ENCODE results near the gene KANSL1.
A peak's percentile ranks its signal among the peaks of the same experiment; 100 is the strongest.
"Not testable (repeated sequence)": the region's sequence is repeated elsewhere in the genome, so short reads cannot be mapped to it uniquely, and the experiment has no call there.

The KANSL1 gene

GRCh38 chr17:46108550-46109110 lies 84.6 kb downstream of the KANSL1 start:
- DNase-seq: no peak

DNA sequence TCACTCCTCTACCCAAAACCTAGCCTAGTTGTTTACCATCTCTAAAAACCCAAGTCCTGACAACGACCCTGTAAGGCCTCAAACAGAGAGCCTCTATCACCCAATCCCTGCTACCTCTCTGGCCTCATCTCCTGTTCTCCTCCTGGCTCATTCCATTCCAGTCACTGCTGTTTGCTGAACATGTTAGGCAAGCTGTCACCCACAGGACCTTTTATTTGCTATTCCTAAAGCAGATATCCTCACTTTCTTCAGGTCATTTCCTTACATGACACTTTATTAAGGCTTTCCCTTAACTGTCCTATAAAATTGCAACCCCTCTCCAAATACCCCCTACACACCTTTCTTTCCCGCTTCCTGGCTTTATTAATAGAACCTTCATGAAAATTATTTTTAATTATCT lies 85.1 kb downstream of the KANSL1 start:
- DNase-seq: no peak

DNA sequence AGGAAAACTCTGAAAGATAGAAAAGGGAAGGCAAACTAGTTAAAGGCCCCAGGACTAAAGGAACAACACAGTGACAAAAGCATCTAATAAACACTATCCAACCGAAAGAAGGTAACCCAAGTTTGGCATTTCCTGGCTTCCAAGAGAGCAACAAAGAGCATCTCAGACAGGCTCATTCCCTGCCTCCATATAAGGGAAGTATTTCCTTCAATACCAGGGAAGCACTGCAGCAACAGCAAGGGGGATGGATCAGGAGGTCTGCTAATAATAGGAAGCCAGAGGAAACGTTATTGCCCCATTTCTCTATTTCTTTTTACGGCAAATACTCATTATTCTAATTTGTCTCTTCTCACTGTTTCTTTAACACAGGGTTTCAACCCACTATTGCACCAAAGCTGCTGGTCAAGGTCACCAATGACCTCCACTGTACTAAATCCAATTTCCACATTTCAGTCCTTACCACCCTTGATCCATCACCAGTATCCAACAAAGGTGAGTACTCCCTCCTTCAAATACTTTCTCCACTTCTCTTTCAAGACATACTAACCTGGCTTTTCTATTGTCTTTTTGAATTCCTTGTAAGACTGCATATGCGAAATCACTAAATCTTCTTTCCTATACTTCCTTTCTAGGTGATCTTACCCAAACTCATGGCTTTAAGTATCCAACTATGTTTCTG lies 86.1 kb downstream of the KANSL1 start:
- DNase-seq: peak; percentile 18 to 46 (median 29)

DNA sequence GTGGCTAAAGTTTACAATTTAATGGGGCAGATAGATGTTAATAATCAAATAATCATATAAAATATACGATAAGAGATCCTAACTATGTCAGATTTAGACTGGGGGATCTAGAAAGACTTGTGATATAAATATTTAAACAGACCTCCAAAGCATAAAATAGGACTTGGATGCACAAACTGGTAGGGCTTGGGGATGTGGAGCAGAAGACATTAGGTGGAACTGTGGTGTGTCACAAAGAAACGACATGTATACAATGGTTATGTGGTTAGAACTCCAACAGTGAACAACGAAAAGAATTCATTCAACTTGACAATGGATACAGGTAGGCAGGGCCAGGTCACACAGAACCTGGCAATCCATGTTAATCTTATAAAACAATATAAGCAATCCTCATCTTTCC lies 90.4 kb downstream of the KANSL1 start:
- DNase-seq: not testable (repeated sequence)

DNA sequence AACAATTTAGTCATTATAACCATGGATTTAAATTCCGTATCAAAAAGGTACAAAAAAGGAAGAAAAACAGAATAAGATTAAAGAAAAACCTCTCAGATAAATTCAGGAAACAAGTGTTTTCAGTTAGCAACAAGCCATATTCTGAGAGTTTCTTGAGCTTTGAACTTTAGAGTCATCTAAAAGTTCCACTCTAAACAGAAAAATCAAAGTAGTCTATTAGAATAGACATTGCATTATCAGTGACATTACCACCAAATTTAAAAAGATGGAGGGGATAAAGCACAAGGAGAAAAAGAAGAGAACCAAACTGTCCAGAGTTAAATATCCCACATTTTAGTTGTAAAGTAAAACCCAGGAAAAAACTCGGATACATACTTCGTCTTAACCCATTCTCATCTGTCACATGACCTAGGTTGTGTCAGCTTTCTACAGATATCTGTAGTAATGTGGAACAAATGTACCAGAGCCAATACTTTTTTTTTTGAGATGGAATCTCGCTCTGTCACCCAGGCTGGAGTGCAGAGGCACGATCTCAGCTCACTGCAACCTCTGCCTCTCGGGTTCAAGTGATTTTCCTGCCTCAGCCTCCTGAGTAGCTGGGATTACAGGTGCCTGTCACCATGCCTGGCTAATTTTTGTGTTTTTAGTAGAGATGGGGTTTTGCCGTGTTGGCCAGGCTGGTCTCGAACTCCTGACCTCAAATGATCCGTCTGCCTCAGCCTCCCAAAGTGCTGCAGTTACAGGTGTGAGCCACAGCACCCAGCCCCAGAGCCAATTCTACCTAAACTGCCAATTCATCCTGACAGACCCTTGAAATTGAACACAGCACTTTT lies 91.2 kb downstream of the KANSL1 start:
- DNase-seq: not testable (repeated sequence)

- no peak for DNase-seq
Observed at GRCh38 chr17:46100590-46100989, 92.6 kb downstream of the KANSL1 start.

DNA sequence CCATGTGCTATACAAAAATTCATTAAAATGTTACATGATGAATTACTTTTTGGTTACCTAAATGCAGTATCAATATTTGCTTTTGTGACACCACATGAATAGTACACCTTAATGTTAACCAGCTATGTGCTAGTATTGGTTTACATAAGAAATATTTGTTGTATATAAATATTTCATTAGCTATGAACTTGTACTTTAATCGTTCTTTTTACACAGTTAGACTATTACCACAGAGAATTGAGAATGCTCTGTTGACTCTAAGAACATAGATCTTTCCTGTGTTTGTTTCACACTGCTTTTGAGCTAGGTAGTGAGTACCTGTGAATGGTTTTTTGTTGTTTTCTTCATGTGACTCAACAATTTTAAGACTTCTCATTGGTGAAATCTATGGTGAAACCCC lies 93.4 kb downstream of the KANSL1 start:
- DNase-seq: no peak

- no peak for DNase-seq
Observed at GRCh38 chr17:46097497-46097896, 95.7 kb downstream of the KANSL1 start.

DNA sequence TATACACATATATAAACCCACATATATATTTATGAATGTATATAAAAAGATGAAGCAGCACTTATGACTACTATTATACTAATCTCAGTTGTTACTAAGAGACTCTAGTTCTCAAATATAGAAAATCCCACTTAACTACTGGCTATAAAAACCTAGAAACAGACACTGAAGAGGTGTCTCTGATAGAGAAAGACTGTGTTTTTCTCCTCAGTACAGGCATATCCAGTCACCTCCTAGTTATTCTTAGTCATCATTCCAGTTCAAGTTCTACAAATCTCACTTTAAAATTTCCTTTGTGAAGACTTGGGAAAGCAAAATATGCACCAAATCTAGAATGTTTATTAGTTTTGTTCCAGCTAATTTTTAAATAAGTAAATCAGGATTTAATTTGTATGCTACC lies 100.2 kb downstream of the KANSL1 start:
- no peak for DNase-seq

DNA sequence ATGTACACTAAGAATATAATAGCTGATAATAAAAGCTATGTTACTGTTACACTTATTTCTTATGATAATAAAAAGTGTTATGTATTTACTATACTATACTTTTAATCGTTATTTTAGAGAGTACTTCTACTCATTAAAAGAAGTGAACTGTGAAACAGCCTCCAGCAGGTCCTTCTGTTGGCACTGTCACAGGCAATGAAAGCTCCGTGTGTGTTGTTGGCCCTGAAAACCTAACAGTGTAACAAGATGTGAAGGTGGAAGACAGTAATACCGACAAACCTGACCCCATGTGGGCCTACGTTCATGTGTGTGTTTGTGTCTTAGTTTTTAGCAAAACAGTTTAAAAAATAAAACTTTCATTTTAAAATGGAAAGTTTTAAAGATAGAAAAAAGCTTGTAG lies 102.4 kb downstream of the KANSL1 start:
- no peak for DNase-seq

- no peak for DNase-seq
Observed at GRCh38 chr17:46089389-46089965, 103.8 kb downstream of the KANSL1 start.

DNA sequence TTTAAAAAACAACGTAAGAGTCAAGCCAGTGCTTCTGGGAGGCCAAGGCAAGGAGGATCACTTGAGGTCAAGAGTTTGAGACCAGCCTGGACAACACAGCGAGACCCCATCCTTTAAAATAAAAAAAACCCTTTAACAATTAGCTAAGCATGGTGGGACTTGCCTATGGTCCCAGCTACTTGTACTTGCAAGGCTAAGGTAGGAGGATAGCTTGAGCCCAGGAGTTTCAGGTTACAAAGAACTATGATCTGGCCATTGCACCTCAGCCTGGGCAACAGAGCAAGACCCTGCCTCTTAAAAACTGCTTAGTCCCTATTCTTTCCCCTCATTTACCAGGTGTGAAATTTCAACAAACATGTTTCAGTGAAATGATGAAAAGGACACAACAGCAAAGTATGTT lies 104.6 kb downstream of the KANSL1 start:
- no peak for DNase-seq

DNA sequence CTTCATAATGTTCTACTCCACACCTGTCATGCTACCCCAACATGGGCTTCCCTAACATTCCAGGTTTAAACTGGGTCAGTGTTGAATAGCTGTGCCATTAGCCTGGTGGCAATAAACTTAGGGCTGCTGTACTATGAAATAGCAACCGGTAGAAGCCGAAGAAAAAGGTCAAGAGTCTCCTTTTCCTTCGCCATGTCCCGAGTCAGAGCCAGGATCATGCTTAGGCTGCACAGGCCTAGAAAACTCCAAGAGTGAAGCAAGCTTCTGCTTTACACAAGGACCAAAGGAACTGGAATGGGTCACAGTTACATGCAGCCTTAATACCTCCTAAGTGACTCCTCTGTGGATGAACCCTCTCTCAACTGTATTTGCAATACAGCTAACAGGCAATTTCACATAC lies 105.4 kb downstream of the KANSL1 start:
- not testable (repeated sequence) for DNase-seq

DNA sequence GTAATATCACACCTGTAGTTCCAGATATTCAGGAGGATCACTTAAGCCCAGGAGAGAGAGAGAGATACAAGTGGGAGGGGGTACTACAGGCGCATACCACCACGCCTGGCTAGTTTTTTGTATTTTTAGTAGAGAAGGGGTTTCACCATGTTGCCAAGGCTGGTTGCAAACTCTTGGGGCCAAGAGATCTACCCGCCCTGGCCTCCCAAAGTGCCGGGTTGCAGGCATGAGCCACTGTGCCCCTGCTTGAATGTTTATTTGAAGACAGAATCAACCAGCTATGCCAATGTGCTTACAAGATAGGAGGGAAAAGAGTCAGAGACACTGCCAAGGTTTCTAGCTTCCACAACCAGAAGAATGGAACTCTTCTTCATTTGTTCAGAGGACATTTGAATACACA lies 106.4 kb downstream of the KANSL1 start:
- no peak for DNase-seq

GRCh38 chr17:46085522-46085921 lies 107.7 kb downstream of the KANSL1 start:
- DNase-seq: no peak

GRCh38 chr17:46082257-46082656 lies 111.0 kb downstream of the KANSL1 start:
- no peak for DNase-seq

DNA sequence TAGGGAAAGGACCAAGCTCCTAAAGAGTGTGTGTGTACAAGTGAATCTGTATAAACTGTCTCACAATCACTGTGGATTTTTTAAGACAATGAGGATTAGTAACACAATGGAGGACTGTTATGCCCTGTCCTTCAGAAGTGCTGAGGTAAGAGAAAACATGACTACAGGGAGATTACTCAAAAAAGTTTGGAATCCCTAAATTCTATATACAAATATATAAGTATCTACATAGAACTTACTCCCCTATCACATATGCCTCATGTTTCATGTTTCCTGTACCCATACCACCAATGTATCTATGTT lies 112.3 kb downstream of the KANSL1 start:
- DNase-seq: no peak

DNA sequence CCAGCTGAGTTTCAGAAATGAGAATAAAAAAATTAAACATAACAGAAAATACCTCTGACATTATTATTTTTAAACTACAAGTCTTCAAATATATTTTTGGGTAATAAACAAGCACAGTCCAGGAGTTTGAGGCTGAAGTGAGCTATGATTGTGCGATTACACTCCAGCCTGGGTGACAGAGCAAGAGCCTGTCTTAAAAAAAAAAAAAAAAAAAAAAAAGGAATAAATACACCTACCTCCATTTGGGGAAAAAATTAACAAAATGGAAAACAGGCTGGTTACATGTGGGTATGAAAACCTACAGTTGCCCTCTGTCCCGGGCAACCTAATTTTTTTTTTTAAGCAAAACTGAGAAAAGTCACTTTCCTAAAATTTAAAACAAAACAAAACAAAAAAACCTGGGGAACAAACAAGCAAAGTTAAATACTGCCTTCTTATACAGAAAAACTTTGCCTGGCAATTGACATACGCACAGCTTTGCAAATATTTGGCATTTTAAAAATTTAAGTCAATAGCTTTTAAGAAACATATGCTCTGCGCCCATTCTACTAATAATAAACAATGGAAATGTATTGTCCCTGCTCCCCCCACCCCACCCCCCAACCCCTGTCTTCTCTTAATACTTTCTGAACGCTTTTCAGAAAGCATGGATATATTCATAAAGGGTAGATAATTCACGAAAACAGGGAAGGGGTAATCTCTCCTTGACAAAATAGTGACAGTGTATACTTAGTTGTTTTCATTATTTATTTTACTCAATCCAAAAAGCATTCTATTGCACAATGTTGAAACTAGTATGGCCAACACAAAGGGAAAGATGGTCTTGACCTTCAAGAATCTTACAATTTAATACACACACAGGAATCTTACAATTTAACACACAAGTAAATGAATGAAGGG lies 112.9 kb downstream of the KANSL1 start:
- no peak for DNase-seq

- DNase-seq: no peak
Observed at GRCh38 chr17:46078675-46079074, 114.6 kb downstream of the KANSL1 start.

GRCh38 chr17:46074540-46074939 lies 118.7 kb downstream of the KANSL1 start:
- DNase-seq: no peak

DNA sequence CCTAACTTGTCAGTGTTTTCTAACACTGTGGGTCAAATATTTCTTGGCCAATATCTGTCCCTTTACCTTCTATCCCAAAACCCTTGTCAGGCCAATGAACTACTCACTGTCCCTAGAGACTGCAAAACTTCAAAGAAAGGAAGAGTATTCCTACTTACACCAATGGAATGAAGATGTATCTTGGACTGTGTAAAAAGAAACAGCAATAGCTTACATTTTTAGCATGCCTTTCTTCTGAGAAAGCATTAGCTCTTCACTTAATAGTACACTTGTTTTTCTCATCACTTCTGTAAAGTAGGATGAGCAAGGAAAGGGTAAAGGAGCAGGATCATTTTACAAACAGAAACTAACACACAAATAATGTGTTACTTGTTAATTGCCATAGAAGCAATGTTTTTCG lies 120.2 kb downstream of the KANSL1 start:
- DNase-seq: no peak

DNA sequence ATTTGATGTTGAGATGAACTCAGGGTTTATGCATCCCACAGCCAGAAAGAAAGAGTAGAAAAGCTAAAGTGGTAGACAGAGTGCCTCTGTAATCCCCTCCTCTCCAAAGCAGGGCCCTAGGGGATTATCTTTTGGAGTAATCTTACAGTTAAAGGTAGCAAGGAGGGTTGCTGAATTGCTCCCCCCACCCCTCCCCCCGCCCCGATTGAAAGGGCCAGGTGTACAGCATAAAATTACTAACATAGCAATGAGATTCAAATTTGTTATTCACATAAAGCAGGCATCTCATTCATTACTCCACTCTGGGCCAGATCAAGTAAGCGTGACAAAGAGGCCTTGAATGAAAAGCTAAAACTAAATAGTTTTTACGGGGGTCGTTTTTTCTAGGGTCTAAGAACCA lies 121.4 kb downstream of the KANSL1 start:
- no peak for DNase-seq

GRCh38 chr17:46064460-46064859 lies 128.8 kb downstream of the KANSL1 start:
- no peak for DNase-seq

Data from suppressor macrophage (primary cell).